Measurements from ENCODE around the gene SOX8.

SOX8 gene

GRCh38 chr16:963913-964312, 17.7 kb upstream of the SOX8 start:
- in situ Hi-C loops (cut with HindIII; ENCODE audit: low sequenced_read_pairs): no loop called here
- no peak for DNase-seq (ENCODE audit: low read depth)
- no peak for TF ChIP-seq CTCF (IDR thresholded peaks at IDR 0.05; ENCODE audit: low read depth, low read length, missing control alignments)
- H3K4me3 ChIP-seq (ENCODE audit: low read depth, low read length): no peak overlapping the region

GRCh38 chr16:964356-965035, 17.1 kb upstream of the SOX8 start:
- no peak overlapping the region for H3K4me3 ChIP-seq (ENCODE audit: low read depth, low read length)
- in situ Hi-C loops (cut with HindIII; ENCODE audit: low sequenced_read_pairs): no loop called here
- TF ChIP-seq CTCF (IDR thresholded peaks at IDR 0.05; ENCODE audit: low read depth, low read length, missing control alignments): no peak
- DNase-seq (ENCODE audit: low read depth): no peak

GRCh38 chr16:965036-965395, 16.6 kb upstream of the SOX8 start:
- TF ChIP-seq CTCF (IDR thresholded peaks at IDR 0.05; ENCODE audit: low read depth, low read length, missing control alignments): no peak
- H3K4me3 ChIP-seq (ENCODE audit: low read depth, low read length): no peak overlapping the region
- DNase-seq (ENCODE audit: low read depth): no peak
- in situ Hi-C loops (cut with HindIII; ENCODE audit: low sequenced_read_pairs): no loop called here

- in situ Hi-C loops (cut with HindIII; ENCODE audit: low sequenced_read_pairs): no loop called here
- DNase-seq (ENCODE audit: low read depth): no peak
- H3K4me3 ChIP-seq (ENCODE audit: low read depth, low read length): no peak overlapping the region
- no peak for TF ChIP-seq CTCF (IDR thresholded peaks at IDR 0.05; ENCODE audit: low read depth, low read length, missing control alignments)
Observed at GRCh38 chr16:965487-965886, 16.1 kb upstream of the SOX8 start.

- in situ Hi-C loops (cut with HindIII; ENCODE audit: low sequenced_read_pairs): no loop called here
- H3K4me3 ChIP-seq (ENCODE audit: low read depth, low read length): no peak overlapping the region
- DNase-seq (ENCODE audit: low read depth): no peak
- TF ChIP-seq CTCF (IDR thresholded peaks at IDR 0.05; ENCODE audit: low read depth, low read length, missing control alignments): no peak
Observed at GRCh38 chr16:966035-966434, 15.5 kb upstream of the SOX8 start.

GRCh38 chr16:966505-966904, 15.1 kb upstream of the SOX8 start:
- no peak for TF ChIP-seq CTCF (IDR thresholded peaks at IDR 0.05; ENCODE audit: low read depth, low read length, missing control alignments)
- in situ Hi-C loops (cut with HindIII; ENCODE audit: low sequenced_read_pairs): no loop called here
- no peak for DNase-seq (ENCODE audit: low read depth)
- no peak overlapping the region for H3K4me3 ChIP-seq (ENCODE audit: low read depth, low read length)
